NCI-H345 treated with DMSO at 0.1 percent for 48 hours (cell line): ENCODE measurements around the gene TERB2.
A peak's percentile ranks its signal among the peaks of the same experiment; 100 is the strongest.
"Not testable (repeated sequence)": the region's sequence is repeated elsewhere in the genome, so short reads cannot be mapped to it uniquely, and the experiment has no call there.

ENCODE experiments used
- DNase-seq: peaks from one replicate; lab custom pipeline; 2025; ENCODE audit not compliant: unreplicated experiment; lab: John Stamatoyannopoulos, UW

Gene TERB2

GRCh38 chr15:45001180-45001579, 44.7 kb downstream of the TERB2 start:
- DNase-seq = not testable (repeated sequence)

GRCh38 chr15:45003731-45004410, 47.4 kb downstream of the TERB2 start:
- DNase-seq = not testable (repeated sequence)

GRCh38 chr15:45004590-45005175, 48.2 kb downstream of the TERB2 start:
- DNase-seq = not testable (repeated sequence)

- DNase-seq = no peak
Measured at GRCh38 chr15:45009046-45009445, 52.6 kb downstream of the TERB2 start.

- DNase-seq = not testable (repeated sequence)
Measured at GRCh38 chr15:45015114-45015513, 58.6 kb downstream of the TERB2 start.

- not testable (repeated sequence) for DNase-seq
Measured at GRCh38 chr15:45020222-45020900, 63.9 kb downstream of the TERB2 start.

GRCh38 chr15:45020901-45021259, 64.4 kb downstream of the TERB2 start:
- not testable (repeated sequence) for DNase-seq

GRCh38 chr15:45021348-45021747, 64.9 kb downstream of the TERB2 start:
- DNase-seq = no peak

- peak; percentile 43 for DNase-seq
Measured at GRCh38 chr15:45022871-45023658, 66.6 kb downstream of the TERB2 start, which contains the start of gene SORD. TSS of gene SORD (plus strand) at chr15:45023195. CDS start at chr15:45023284, 89 bp downstream.

GRCh38 chr15:45023659-45024225, 67.3 kb downstream of the TERB2 start:
- DNase-seq = no peak

- not testable (repeated sequence) for DNase-seq
Measured at GRCh38 chr15:45024649-45025048, 68.2 kb downstream of the TERB2 start.

GRCh38 chr15:45025627-45026026, 69.1 kb downstream of the TERB2 start:
- not testable (repeated sequence) for DNase-seq

GRCh38 chr15:45026651-45027190, 70.2 kb downstream of the TERB2 start:
- no peak for DNase-seq

GRCh38 chr15:45027220-45027619, 70.7 kb downstream of the TERB2 start:
- DNase-seq = no peak
